H9 (cell line): Measurements from ENCODE around the gene PERP. TPM values are rescaled to one million over a fixed set of nuclear protein-coding genes. Genes with fewer than 3 reads are reported as not detected.
A peak's percentile ranks its signal among the peaks of the same experiment; 100 is the strongest.

Experiments used
- DNase-seq: peaks from one replicate; pipeline ENCODE4 v3.0.0-alpha.2; 2017
- H2AFZ ChIP-seq: one replicate; pipeline ENCODE4 v1.6.1; 2013; ENCODE audit warnings: mild to moderate bottlenecking, low read length, control low read depth, moderate library complexity
- H2AK5ac ChIP-seq: 2 replicates; pipeline ENCODE4 v1.6.1; 2013; ENCODE audit warnings: low read length, control low read depth, mixed read lengths; ENCODE audit not compliant: insufficient read length
- H2BK120ac ChIP-seq: one replicate; pipeline ENCODE4 v1.6.1; 2013; ENCODE audit warnings: low read depth, mild to moderate bottlenecking, low read length, control low read depth, inconsistent platforms; ENCODE audit not compliant: poor library complexity, severe bottlenecking
- H2BK12ac ChIP-seq: 2 replicates; pipeline ENCODE4 v1.6.1; 2013; ENCODE audit warnings: low read length, control low read depth, mixed read lengths, low read depth; ENCODE audit not compliant: insufficient read length
- H2BK15ac ChIP-seq: 2 replicates; pipeline ENCODE4 v1.6.1; 2013; ENCODE audit warnings: low read depth, low read length, control low read depth
- H2BK20ac ChIP-seq: one replicate; pipeline ENCODE4 v1.6.1; 2013; ENCODE audit warnings: low read depth, mild to moderate bottlenecking, low read length, control low read depth, inconsistent platforms; ENCODE audit not compliant: poor library complexity, severe bottlenecking
- H2BK5ac ChIP-seq: 2 replicates; pipeline ENCODE4 v1.6.1; 2013; ENCODE audit warnings: low read length, control low read depth, mixed read lengths; ENCODE audit not compliant: insufficient read length
- H3K14ac ChIP-seq: 2 replicates; pipeline ENCODE4 v1.6.1; 2013; ENCODE audit warnings: low read length, control low read depth; ENCODE audit not compliant: insufficient read depth
- H3K18ac ChIP-seq: 2 replicates; pipeline ENCODE4 v1.6.1; 2013; ENCODE audit warnings: low read depth, mild to moderate bottlenecking, mixed read lengths, low read length, control low read depth; ENCODE audit not compliant: insufficient read length
- H3K23ac ChIP-seq: 2 replicates; pipeline ENCODE4 v1.6.1; 2013; ENCODE audit warnings: low read length, control low read depth, mixed read lengths, low read depth; ENCODE audit not compliant: insufficient read length
- H3K23me2 ChIP-seq: 2 replicates; pipeline ENCODE4 v1.6.1; 2013; ENCODE audit warnings: low read depth, mild to moderate bottlenecking, mixed read lengths, low read length, control low read depth; ENCODE audit not compliant: insufficient read length, poor library complexity, severe bottlenecking
- H3K27ac ChIP-seq: 2 replicates; pipeline ENCODE4 v1.5.1; 2013; ENCODE audit warnings: low read length, control low read depth, mixed read lengths, low read depth; ENCODE audit not compliant: insufficient read length
- H3K27me3 ChIP-seq: 2 replicates; pipeline ENCODE4 v1.6.1; 2013; ENCODE audit warnings: low read length, control low read depth, inconsistent platforms; ENCODE audit not compliant: insufficient read depth
- H3K4ac ChIP-seq: 2 replicates; pipeline ENCODE4 v1.6.1; 2013; ENCODE audit warnings: low read depth, mild to moderate bottlenecking, control low read depth, inconsistent platforms, low read length, moderate library complexity
- H3K4me1 ChIP-seq: 2 replicates; pipeline ENCODE4 v1.6.1; 2013; ENCODE audit warnings: low read length, control low read depth, inconsistent platforms; ENCODE audit not compliant: insufficient read depth
- H3K4me2 ChIP-seq: 2 replicates; pipeline ENCODE4 v1.6.1; 2013; ENCODE audit warnings: low read length, control low read depth, mixed read lengths; ENCODE audit not compliant: insufficient read length, insufficient read depth
- H3K56ac ChIP-seq: 2 replicates; pipeline ENCODE4 v1.6.1; 2013; ENCODE audit warnings: low read depth, mild to moderate bottlenecking, mixed read lengths, low read length, control low read depth; ENCODE audit not compliant: insufficient read length
- H3K79me1 ChIP-seq: 2 replicates; pipeline ENCODE4 v1.6.1; 2013; ENCODE audit warnings: low read depth, mild to moderate bottlenecking, moderate library complexity, low read length, control low read depth, inconsistent platforms; ENCODE audit not compliant: insufficient read depth, poor library complexity, severe bottlenecking
- H3K79me2 ChIP-seq: 2 replicates; pipeline ENCODE4 v1.6.1; 2013; ENCODE audit warnings: low read length, control low read depth, inconsistent platforms; ENCODE audit not compliant: insufficient read depth
- H3K9ac ChIP-seq: 2 replicates; pipeline ENCODE4 v1.6.1; 2013; ENCODE audit warnings: low read length, control low read depth, mixed read lengths; ENCODE audit not compliant: insufficient read length; ENCODE audit errors: extremely low read depth
- H3K9me3 ChIP-seq: one replicate; pipeline ENCODE4 v1.6.1; 2013; ENCODE audit warnings: low read depth, low read length, inconsistent platforms; ENCODE audit not compliant: control insufficient read depth
- H3T11ph ChIP-seq: one replicate; pipeline ENCODE4 v1.6.1; 2013; ENCODE audit warnings: mild to moderate bottlenecking, low read length, control low read depth, inconsistent platforms
- H4K20me1 ChIP-seq: one replicate; pipeline ENCODE4 v1.6.1; 2013; ENCODE audit not compliant: control insufficient read depth, insufficient read length, insufficient read depth
- H4K5ac ChIP-seq: 2 replicates; pipeline ENCODE4 v1.6.1; 2013; ENCODE audit warnings: low read depth, mild to moderate bottlenecking, mixed read lengths, low read length, control low read depth; ENCODE audit not compliant: insufficient read length
- H4K8ac ChIP-seq: replicated peaks from 2 replicates; pipeline ENCODE4 v1.6.1; 2013; ENCODE audit warnings: low read length, control low read depth, mixed read lengths, low read depth; ENCODE audit not compliant: insufficient read length
- H4K91ac ChIP-seq: 2 replicates; pipeline ENCODE4 v1.6.1; 2013; ENCODE audit warnings: low read depth, mild to moderate bottlenecking, moderate library complexity, mixed read lengths, low read length, control low read depth; ENCODE audit not compliant: insufficient read length
- H3K27ac Mint-ChIP-seq, 3 experiments: 2 replicates in 2 of 3; 3 replicates in 1 of 3; pipeline ENCODE4 v1.8.0; 2020 to 2021; ENCODE audit warnings: mixed read lengths in 3 of 3, mild to moderate bottlenecking in 1 of 3, moderate library complexity in 1 of 3
- H3K27me3 Mint-ChIP-seq: 2 replicates; pipeline ENCODE4 v1.8.0; 2021; ENCODE audit warnings: low read depth, mild to moderate bottlenecking, moderate library complexity, mixed read lengths
- H3K36me3 Mint-ChIP-seq, 3 experiments: 2 replicates in 2 of 3; 3 replicates in 1 of 3; pipeline ENCODE4 v1.8.0; 2020 to 2021; ENCODE audit warnings: low read depth in 3 of 3, mixed read lengths in 3 of 3; ENCODE audit not compliant: insufficient read depth in 1 of 3
- H3K4me1 Mint-ChIP-seq, 2 experiments: 2 replicates each; pipeline ENCODE4 v1.8.0; 2020; ENCODE audit warnings: mixed read lengths in 2 of 2
- H3K4me3 Mint-ChIP-seq, 2 experiments: 2 replicates in 1 of 2; 3 replicates in 1 of 2; pipeline ENCODE4 v1.8.0; 2020 to 2021; ENCODE audit warnings: mild to moderate bottlenecking in 2 of 2, mixed read lengths in 2 of 2, moderate library complexity in 1 of 2
- H3K9me3 Mint-ChIP-seq, 2 experiments: 2 replicates in 1 of 2; 3 replicates in 1 of 2; pipeline ENCODE4 v1.8.0; 2020; ENCODE audit warnings: mild to moderate bottlenecking in 2 of 2, mixed read lengths in 2 of 2, moderate library complexity in 1 of 2
- WGBS: extraction: QIAGEN DNeasy Blood & Tissue Kit; methylation state at CpG from one replicate; pipeline ENCODE4 v1.1.7; 2013; ENCODE audit warnings: missing lambda C conversion rate, low lambda C conversion rate, mixed read lengths; ENCODE audit not compliant: insufficient read length; ENCODE audit errors: extremely low coverage; 5-methylcytosine and 5-hydroxymethylcytosine counted together
- total RNA-seq: library from RNA; stranded (reverse); gene quantifications from 2 replicates; pipeline ENCODE4 v1.2.1, GENCODE V29; 2021
- TF ChIP-seq, protein P1 (sequence below): fragments of 200-600 bp; sonication (generic); conservative IDR thresholded peaks from 3 replicates; pipeline ENCODE4 v1.8.0; 2021; ENCODE audit warnings: antibody characterized with exemption, mild to moderate bottlenecking

The PERP gene
- total RNA-seq, 1 experiment from 2014 or later, result 28.7 TPM

GRCh38 chr6:138086573-138087196, 20.5 kb downstream of the PERP start:
- H3K56ac ChIP-seq, result no peak overlapping the region
- H4K8ac ChIP-seq, result no peak overlapping the region
- no peak overlapping the region for H3K23ac ChIP-seq
- no peaks in the 10 kb centered on the region for H3K79me1 ChIP-seq
- H3K27me3 Mint-ChIP-seq, result no peaks in the 10 kb centered on the region; the same call in 1 of the 2 replicates
- H3K4me2 ChIP-seq, result no peak overlapping the region
- peaks cover 0 to 6% (median 0%) of the 10 kb centered on the region in 3 experiments; a peak in 1 of 7 replicates for H3K36me3 Mint-ChIP-seq
- no CpG with 5 or more reads among the region's 5 CpGs for WGBS
- H3T11ph ChIP-seq, result no peak overlapping the region
- H2AK5ac ChIP-seq, result no peak overlapping the region
- H3K27me3 ChIP-seq, result no peaks in the 10 kb centered on the region
- no peak overlapping the region for H4K91ac ChIP-seq
- no peaks in the 10 kb centered on the region for H4K20me1 ChIP-seq
- DNase-seq, result peak; percentile 71
- H3K4ac ChIP-seq, result no peak overlapping the region
- H3K4me3 Mint-ChIP-seq, result no peak overlapping the region
- H3K79me2 ChIP-seq, result no peaks in the 10 kb centered on the region
- no peak overlapping the region for H2BK120ac ChIP-seq
- no peaks in the 10 kb centered on the region for H3K9me3 Mint-ChIP-seq
- H2AFZ ChIP-seq, result no peak overlapping the region
- no peak overlapping the region for H3K14ac ChIP-seq
- no peaks in the 10 kb centered on the region for H3K23me2 ChIP-seq
- H3K9me3 ChIP-seq, result no peaks in the 10 kb centered on the region
- peaks cover 23 to 24% of the 10 kb centered on the region in 2 experiments for H3K4me1 Mint-ChIP-seq
- H3K4me1 ChIP-seq, result no peaks in the 10 kb centered on the region; the same call in 1 of the 2 replicates
- H4K5ac ChIP-seq, result no peak overlapping the region
- H3K27ac ChIP-seq, result no peak overlapping the region
- no peak overlapping the region for H3K18ac ChIP-seq
- no peak overlapping the region for H2BK5ac ChIP-seq
- H3K9ac ChIP-seq, result no peak overlapping the region
- H3K27ac Mint-ChIP-seq, result peak overlapping the region in 2 of 3 experiments; percentile 76 to 89; a peak in 5 of 7 replicates
- TF ChIP-seq, protein P1, sequence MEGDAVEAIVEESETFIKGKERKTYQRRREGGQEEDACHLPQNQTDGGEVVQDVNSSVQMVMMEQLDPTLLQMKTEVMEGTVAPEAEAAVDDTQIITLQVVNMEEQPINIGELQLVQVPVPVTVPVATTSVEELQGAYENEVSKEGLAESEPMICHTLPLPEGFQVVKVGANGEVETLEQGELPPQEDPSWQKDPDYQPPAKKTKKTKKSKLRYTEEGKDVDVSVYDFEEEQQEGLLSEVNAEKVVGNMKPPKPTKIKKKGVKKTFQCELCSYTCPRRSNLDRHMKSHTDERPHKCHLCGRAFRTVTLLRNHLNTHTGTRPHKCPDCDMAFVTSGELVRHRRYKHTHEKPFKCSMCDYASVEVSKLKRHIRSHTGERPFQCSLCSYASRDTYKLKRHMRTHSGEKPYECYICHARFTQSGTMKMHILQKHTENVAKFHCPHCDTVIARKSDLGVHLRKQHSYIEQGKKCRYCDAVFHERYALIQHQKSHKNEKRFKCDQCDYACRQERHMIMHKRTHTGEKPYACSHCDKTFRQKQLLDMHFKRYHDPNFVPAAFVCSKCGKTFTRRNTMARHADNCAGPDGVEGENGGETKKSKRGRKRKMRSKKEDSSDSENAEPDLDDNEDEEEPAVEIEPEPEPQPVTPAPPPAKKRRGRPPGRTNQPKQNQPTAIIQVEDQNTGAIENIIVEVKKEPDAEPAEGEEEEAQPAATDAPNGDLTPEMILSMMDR, result no peak
- no peak overlapping the region for H2BK20ac ChIP-seq
- no peak overlapping the region for H2BK12ac ChIP-seq
- no peak overlapping the region for H2BK15ac ChIP-seq
